ENCODE measurements around the gene SERPINB1.

DNA sequence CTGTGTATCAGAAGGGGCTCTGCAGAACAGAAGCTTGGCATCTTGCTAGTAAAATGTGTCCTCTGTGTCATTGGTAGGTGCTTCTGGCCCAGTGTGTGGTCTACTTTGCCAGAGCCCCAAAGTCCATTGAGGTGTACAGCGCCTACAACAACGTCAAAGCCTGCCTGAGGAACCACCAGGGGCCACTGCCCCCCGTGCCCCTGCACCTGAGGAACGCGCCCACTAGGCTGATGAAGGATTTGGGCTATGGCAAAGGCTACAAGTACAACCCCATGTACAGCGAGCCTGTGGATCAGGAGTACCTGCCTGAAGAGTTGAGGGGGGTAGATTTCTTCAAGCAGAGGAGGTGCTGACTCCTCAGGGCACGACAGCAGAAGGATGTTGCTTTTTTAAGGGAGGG, 56.7 kb downstream of the SERPINB1 start:
- no peak for TF ChIP-seq EZH2 (IDR thresholded peaks at IDR 0.05)
- no peak for TF ChIP-seq POLR2AphosphoS5 (IDR thresholded peaks at IDR 0.05; ENCODE audit: borderline replicate concordance, low read depth, low read length)
- no peak for TF ChIP-seq FOXP2 (optimal IDR thresholded peaks at IDR 0.05; ENCODE audit: control extremely low read depth, extremely low read length, insufficient read depth)
